HG03521 (cell line): ENCODE measurements around the gene FUT7.
A peak's percentile ranks its signal among the peaks of the same experiment; 100 is the strongest.
"Not testable (repeated sequence)": the region's sequence is repeated elsewhere in the genome, so short reads cannot be mapped to it uniquely, and the experiment has no call there.

Experiments used
- ATAC-seq: cut with Tn5 transposase; IDR thresholded peaks from one replicate; pipeline ENCODE4 v1.9.1; 2021; ENCODE audit warnings: mild to moderate bottlenecking, moderate library complexity; ENCODE audit not compliant: unreplicated experiment

Gene FUT7

GRCh38 chr9:137006116-137007003 lies 25.5 kb downstream of the FUT7 start:
- no peak for ATAC-seq

DNA sequence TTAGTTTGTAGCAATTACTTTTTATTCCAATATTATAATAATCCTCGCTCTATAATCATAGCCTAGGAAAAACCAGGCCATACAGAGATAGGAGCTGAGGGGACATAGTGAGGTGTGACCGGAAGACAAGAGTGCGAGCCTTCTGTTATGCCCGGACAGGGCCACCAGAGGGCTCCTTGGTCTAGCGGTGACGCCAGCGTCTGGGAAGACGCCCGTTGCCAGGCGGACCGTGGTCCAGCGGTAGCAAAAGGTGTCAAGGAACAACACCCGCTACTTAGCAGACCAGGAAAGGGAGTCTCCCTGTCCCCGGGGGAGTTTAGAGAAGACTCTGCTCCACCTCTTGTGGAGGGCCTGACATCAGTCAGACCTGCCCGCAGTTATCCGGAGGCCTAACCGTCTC lies 27.6 kb downstream of the FUT7 start:
- not testable (repeated sequence) for ATAC-seq

GRCh38 chr9:137002646-137003041 lies 29.2 kb downstream of the FUT7 start:
- ATAC-seq, result no peak

GRCh38 chr9:137001857-137002645 lies 29.8 kb downstream of the FUT7 start:
- no peak for ATAC-seq

- peak; percentile 63 for ATAC-seq
These were observed 31.5 kb downstream of the FUT7 start for GRCh38 chr9:137000177-137000930.

- no peak for ATAC-seq
These were observed 34.1 kb downstream of the FUT7 start for GRCh38 chr9:136997830-136998234.

DNA sequence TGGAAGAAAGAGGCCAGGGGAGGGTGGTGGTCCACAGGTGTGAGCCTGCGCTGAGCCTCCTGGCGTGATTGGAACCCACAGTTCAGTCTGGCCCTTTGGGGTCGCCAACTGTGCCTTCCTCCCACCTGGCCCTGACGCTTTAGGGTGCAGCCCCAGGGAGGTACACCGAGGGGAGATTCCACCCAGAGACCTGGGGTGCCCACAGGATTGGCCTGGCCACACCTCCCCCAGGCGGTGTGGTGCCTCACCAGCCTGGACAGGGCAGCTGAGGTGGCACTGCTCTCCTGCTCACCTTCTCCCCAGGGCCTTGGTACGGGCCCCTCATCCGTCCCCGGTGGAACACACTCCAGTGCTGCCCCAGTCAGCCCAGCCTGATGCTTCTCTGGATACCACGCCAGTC lies 34.5 kb downstream of the FUT7 start:
- ATAC-seq, result no peak

GRCh38 chr9:136996361-136997292 lies 35.3 kb downstream of the FUT7 start, which contains the start of gene CLIC3:
Gene CLIC3, minus strand, starts transcription at chr9:136996568. Its CDS starts 25 bp downstream, at chr9:136996543.
- ATAC-seq, result no peak

- ATAC-seq, result no peak
These were observed 36.0 kb downstream of the FUT7 start for GRCh38 chr9:136995772-136996311.

DNA sequence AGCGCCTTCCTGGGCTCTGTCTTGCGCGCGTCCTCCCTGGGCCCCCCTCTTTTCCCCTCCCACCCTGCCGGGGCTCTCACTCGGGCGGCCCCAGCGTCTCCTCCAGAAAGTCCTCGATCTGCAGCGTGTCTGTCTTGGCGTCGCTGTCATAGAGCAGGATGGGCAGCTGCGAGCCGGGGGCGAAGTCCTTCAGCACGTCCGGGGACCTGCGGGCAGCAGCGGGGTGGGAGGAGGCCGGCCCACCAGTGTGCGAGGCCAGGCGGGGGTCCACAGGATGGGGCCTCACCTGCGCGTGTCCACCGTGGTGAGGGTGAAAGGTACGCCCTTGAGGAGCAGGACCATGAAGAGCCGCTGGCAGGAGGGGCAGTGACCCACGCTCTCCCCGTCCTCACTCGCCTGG lies 36.5 kb downstream of the FUT7 start:
- no peak for ATAC-seq

DNA sequence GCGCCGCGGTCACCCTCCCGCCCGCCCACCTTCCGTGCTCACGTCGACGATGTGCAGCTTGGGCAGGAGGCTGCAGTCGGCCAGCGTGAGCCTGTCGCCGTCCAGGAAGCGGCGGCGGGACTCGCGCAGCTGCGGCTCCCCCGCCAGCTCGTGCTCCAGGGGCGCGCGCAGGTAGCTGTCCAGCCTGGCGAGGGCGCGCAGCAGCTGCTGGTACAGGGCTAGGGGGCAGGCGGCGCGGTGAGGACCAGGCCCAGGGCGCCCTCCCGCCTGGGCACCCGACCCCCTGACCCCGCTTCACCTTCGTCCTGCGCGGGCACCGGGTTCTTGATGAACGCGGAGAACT lies 37.0 kb downstream of the FUT7 start:
- no peak for ATAC-seq

- ATAC-seq, result no peak
These were observed 37.6 kb downstream of the FUT7 start for GRCh38 chr9:136994180-136994887.

DNA sequence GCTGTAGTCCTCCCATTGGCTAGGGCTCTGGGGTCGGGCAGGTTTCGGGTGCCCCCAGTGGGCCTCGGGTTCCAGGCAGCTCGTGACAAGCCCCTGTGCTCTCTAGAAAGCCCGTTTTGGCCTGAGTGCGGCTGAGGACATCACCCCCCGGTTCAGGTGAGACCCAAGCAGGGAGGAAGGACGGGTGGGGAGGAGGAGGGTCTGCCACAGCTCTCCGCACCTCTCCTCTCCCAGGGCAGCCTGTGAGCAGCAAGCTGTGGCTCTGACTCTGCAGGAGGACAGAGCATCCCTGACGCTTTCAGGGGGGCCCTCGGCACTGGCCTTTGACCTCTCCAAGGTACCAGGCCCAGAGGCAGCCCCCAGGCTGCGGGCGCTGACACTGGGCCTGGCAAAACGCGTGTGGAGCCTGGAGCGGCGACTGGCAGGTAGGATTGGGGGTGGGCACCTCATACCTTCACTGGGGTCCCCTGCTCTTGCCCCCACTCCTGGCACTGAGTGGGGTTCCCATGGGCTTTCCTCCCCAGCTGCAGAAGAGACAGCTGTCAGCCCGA lies 39.0 kb downstream of the FUT7 start:
- no peak for ATAC-seq

DNA sequence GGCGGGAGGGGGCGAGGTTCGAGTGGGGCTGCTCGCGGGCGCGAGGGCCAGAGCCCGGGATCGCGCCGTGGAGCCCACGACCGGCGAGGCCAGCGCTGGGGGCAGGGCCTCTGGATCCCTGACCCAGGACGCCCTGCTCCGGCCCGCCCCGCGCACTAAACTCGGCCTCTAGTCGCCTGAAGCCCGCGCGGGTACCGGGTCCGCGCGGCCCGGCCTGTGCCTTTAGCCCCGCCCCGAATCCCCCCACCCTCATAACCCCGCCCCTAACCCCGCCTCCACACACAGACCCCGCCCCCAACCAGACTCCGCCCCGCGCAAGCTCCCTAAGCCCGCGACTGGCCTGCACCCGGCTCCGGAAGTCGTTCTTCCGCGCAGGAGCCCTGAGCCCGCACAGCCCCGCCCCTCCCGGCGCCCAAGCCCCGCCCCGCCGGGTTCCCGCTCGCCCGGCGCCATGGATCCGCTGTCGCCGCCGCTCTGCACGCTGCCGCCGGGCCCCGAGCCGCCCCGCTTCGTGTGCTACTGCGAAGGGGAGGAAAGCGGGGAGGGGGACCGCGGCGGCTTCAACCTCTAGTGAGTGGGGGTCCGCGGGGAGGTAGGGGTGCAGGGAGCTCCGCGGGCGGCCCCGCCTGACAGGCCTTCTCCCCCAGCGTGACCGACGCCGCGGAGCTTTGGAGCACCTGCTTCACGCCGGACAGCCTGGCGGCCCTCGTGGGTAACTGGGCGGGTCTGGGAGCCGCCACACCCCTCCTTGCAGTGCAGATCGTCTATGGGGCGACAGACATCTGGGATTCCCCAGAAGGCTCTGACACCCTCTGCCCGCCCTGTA lies 39.7 kb downstream of the FUT7 start, which contains the start of gene PAXX:
Gene PAXX, plus strand, starts transcription at position 430 of the 826 bp plus-strand sequence. Its CDS starts 22 bp downstream, at position 452.
- ATAC-seq, result peak; percentile 80

GRCh38 chr9:136990242-136990911 lies 41.5 kb downstream of the FUT7 start:
- no peak for ATAC-seq

GRCh38 chr9:136988872-136989271 lies 43.0 kb downstream of the FUT7 start:
- ATAC-seq, result no peak

DNA sequence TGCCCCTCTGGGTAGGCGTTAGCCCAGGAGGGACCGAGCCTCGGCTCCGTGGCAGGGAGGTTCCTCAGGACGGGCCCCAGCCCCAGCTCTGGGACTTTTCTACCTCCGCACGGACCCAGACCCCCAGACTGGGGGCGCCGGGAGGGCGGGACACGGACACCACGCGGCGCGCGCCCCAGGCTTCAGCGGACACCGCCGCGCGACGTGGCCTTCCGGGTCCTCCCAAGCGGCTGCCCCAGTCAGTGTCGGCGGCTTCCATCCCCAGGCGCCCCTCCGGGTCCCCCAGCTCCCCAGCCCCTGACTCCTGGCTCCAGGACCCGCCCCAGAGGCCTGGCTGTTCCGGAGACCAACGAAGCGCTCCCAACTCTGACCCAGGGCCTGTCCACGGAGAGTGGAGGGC lies 46.0 kb downstream of the FUT7 start:
- no peak for ATAC-seq
